ENCODE data around the gene SUGP2. TPM values are rescaled to one million over a fixed set of nuclear protein-coding genes. Genes with fewer than 3 reads are reported as not detected.

Gene SUGP2
- total and polyA plus RNA-seq, 9 of the 15 experiments (the other 6 are each of a cell fraction or from before 2014, with no cell fraction given), result 13.1 to 101 (median 63.1) TPM

DNA sequence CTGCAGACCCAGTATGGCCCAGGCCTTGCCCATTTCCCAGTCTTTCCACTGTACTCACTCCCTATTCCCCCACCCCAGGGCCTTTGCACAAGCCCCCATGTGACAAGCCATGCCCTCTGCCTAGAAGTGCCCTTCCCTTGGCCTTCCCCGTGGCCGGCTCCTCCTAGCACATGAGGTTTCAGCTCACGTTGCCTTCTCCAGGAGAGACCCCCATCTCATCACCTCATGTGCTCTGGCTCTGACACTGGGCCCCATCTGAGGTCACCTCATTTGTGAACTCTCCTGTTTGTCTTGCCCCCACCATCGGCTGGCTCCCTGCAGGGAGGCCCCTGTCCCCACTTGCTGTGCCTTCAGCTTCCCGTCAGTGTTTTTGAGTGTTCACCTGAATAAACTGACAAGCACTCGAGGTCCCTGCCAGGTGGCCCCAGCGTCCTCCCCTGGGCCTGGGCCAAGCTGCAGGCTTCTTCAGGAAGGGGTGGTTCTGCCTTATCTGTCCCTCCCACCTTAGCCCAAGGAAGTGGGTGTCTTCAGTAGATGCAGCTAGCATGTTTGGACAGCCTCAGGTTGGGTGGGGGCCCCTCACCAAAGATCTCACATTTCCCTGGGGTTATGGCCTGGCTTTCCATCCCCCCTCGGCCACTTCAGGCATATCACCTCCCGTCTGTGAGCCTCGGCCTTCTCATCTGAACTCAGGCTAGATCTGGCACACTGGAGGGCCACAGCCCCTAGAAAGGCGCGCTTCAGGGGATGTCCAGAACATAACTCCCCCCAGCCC lies 26.7 kb upstream of the SUGP2 start (continued):
- TF ChIP-seq ZNF57 (CRISPR knock-in tag; IDR thresholded peaks at IDR 0.05) (no peak), ZNF75A (CRISPR knock-in tag; IDR thresholded peaks at IDR 0.05) (no peak), FOXP1 (CRISPR knock-in tag; IDR thresholded peaks at IDR 0.05) (no peak; the same call in 1 of the 2 replicates), RCOR1 (IDR thresholded peaks at IDR 0.05; ENCODE audit: borderline replicate concordance in 1 of 2, low read depth in 2 of 2, low read length in 2 of 2) (peak in 1 of 2 experiments; percentile 92; a peak in 3 of 4 replicates), RBM15 (IDR thresholded peaks at IDR 0.05; ENCODE audit: insufficient read depth, low read length) (no peak), ZBTB40 (IDR thresholded peaks at IDR 0.05) (no peak; the same call in 1 of the 2 replicates), ZBTB40 (CRISPR knock-in tag; IDR thresholded peaks at IDR 0.05) (no peak), GATAD2A (IDR thresholded peaks at IDR 0.05) (no peak; the same call in 1 of the 2 replicates), CREBBP (IDR thresholded peaks at IDR 0.05; ENCODE audit: low read depth, low read length) (no peak), PCBP1 (IDR thresholded peaks at IDR 0.05; ENCODE audit: low read depth, low read length, poor library complexity, severe bottlenecking) (no peak), CREM (IDR thresholded peaks at IDR 0.05; ENCODE audit: low read depth) (peak; percentile 63), ZNF165 (CRISPR knock-in tag; IDR thresholded peaks at IDR 0.05; ENCODE audit: borderline replicate concordance) (no peak), RFX7 (CRISPR knock-in tag; IDR thresholded peaks at IDR 0.05) (no peak), MTA2 (IDR thresholded peaks at IDR 0.05; ENCODE audit: low read depth) (peak; percentile 95), HDAC2 (IDR thresholded peaks at IDR 0.05) (peak; percentile 62; the same call in 1 of the 2 replicates)

Measured in K562 (cell line).